OCI-LY1 (cell line): ENCODE data around the gene RYR3.

ENCODE experiments used
- H2AFZ ChIP-seq: fragments of 200-600 bp; sonication (generic), shearing (Covaris generic); 2 replicates; pipeline ENCODE4 v1.6.0; 2014; ENCODE audit warnings: antibody characterized with exemption, mild to moderate bottlenecking, low read length
- H3F3A ChIP-seq: fragments of 200-600 bp; sonication (generic), shearing (Covaris generic); 2 replicates; pipeline ENCODE4 v1.6.0; 2014; ENCODE audit warnings: mild to moderate bottlenecking, antibody characterized with exemption, low read length, moderate library complexity; ENCODE audit not compliant: insufficient read depth
- H3K27ac ChIP-seq: fragments of 200-600 bp; sonication (generic); 2 replicates; pipeline ENCODE4 v1.5.1; 2014; ENCODE audit warnings: low read length, mixed run types, mild to moderate bottlenecking, low read depth; ENCODE audit not compliant: poor library complexity, severe bottlenecking
- H3K27me3 ChIP-seq: fragments of 200-600 bp; sonication (generic); 2 replicates; pipeline ENCODE4 v1.6.0; 2014; ENCODE audit warnings: antibody characterized with exemption, mild to moderate bottlenecking, low read length, moderate library complexity; ENCODE audit not compliant: insufficient read depth
- H3K36me3 ChIP-seq: fragments of 200-600 bp; sonication (generic); 2 replicates; pipeline ENCODE4 v1.6.1; 2014; ENCODE audit warnings: mild to moderate bottlenecking, antibody characterized with exemption, low read length, moderate library complexity, mixed read lengths; ENCODE audit not compliant: insufficient read depth
- H3K4me1 ChIP-seq: fragments of 200-600 bp; sonication (generic); 2 replicates; pipeline ENCODE4 v1.5.1; 2014; ENCODE audit warnings: mild to moderate bottlenecking, low read length, moderate library complexity; ENCODE audit not compliant: insufficient read depth, severe bottlenecking
- H3K4me2 ChIP-seq: fragments of 200-600 bp; sonication (generic), shearing (Covaris generic); 2 replicates; pipeline ENCODE4 v1.6.1; 2014; ENCODE audit warnings: low read length
- H3K4me3 ChIP-seq: fragments of 200-600 bp; sonication (generic); 2 replicates; pipeline ENCODE4 v1.5.1; 2014; ENCODE audit warnings: low read length, low read depth, mild to moderate bottlenecking, mixed read lengths; ENCODE audit not compliant: poor library complexity, severe bottlenecking
- H3K79me2 ChIP-seq: fragments of 200-600 bp; shearing (Covaris generic); 2 replicates; pipeline ENCODE4 v1.6.1; 2016; ENCODE audit warnings: mixed run types, low read length, mixed read lengths; ENCODE audit not compliant: insufficient read depth
- H3K9ac ChIP-seq: fragments of 200-600 bp; sonication (generic), shearing (Covaris generic); 2 replicates; pipeline ENCODE4 v1.6.1; 2014; ENCODE audit warnings: mild to moderate bottlenecking, low read length, mixed read lengths
- H3K9me2 ChIP-seq: fragments of 200-600 bp; sonication (generic), shearing (Covaris generic); 2 replicates; pipeline ENCODE4 v1.6.1; 2014; ENCODE audit warnings: low read depth, mild to moderate bottlenecking, low read length, mixed read lengths
- H3K9me3 ChIP-seq: fragments of 200-600 bp; shearing (Covaris generic); 2 replicates; pipeline ENCODE4 v1.6.1; 2014; ENCODE audit warnings: low read length, mixed read lengths
- H4K20me1 ChIP-seq: fragments of 200-600 bp; sonication (generic), shearing (Covaris generic); 2 replicates; pipeline ENCODE4 v1.6.0; 2016; ENCODE audit warnings: mild to moderate bottlenecking, low read length; ENCODE audit not compliant: insufficient read depth
- CTCF ChIP-seq: fragments of 200-600 bp; sonication (generic), shearing (Covaris generic); IDR thresholded peaks from 2 replicates; pipeline ENCODE4 v1.5.1; 2017; ENCODE audit warnings: mild to moderate bottlenecking, antibody characterized with exemption, low read length, moderate library complexity, mixed read lengths
- EZH2 ChIP-seq: fragments of 200-600 bp; sonication (generic), shearing (Covaris generic); IDR thresholded peaks from 2 replicates; pipeline ENCODE4 v1.8.0; 2017; ENCODE audit warnings: borderline replicate concordance, mixed run types, mild to moderate bottlenecking, antibody characterized with exemption, low read length, moderate library complexity, mixed read lengths

RYR3 gene

GRCh38 chr15:33636234-33636633, 325.5 kb downstream of the RYR3 start:
- Histone ChIP-seq H3K79me2 (no peaks in the 10 kb centered on the region), H3K27me3 (no peaks in the 10 kb centered on the region), H3K4me3 (no peak overlapping the region), H3K4me1 (no peaks in the 10 kb centered on the region), H3F3A (no peaks in the 10 kb centered on the region), H3K4me2 (no peak overlapping the region), H3K9ac (no peak overlapping the region), H3K27ac (no peak overlapping the region), H3K9me3 (no peaks in the 10 kb centered on the region), H2AFZ (no peak overlapping the region), H3K36me3 (no peaks in the 10 kb centered on the region), H3K9me2 (no peaks in the 10 kb centered on the region), H4K20me1 (no peaks in the 10 kb centered on the region)
- TF ChIP-seq EZH2 (no peak), CTCF (no peak)

- Histone ChIP-seq H3K27me3 (no peaks in the 10 kb centered on the region), H4K20me1 (no peaks in the 10 kb centered on the region), H3K4me3 (no peak overlapping the region), H3K36me3 (no peaks in the 10 kb centered on the region), H3K9me2 (no peaks in the 10 kb centered on the region), H3K79me2 (no peaks in the 10 kb centered on the region), H2AFZ (no peak overlapping the region), H3K27ac (no peak overlapping the region), H3K4me2 (no peak overlapping the region), H3K4me1 (no peaks in the 10 kb centered on the region), H3K9me3 (no peaks in the 10 kb centered on the region), H3K9ac (no peak overlapping the region), H3F3A (no peaks in the 10 kb centered on the region)
- no peak for TF ChIP-seq EZH2
- no peak for TF ChIP-seq CTCF
Measured at GRCh38 chr15:33636958-33637357, 326.2 kb downstream of the RYR3 start.

GRCh38 chr15:33638453-33638852, 327.7 kb downstream of the RYR3 start:
- no peaks in the 10 kb centered on the region for H3K79me2 ChIP-seq
- H4K20me1 ChIP-seq, result no peaks in the 10 kb centered on the region
- H3F3A ChIP-seq, result no peaks in the 10 kb centered on the region
- no peak overlapping the region for H3K9ac ChIP-seq
- no peaks in the 10 kb centered on the region for H3K36me3 ChIP-seq
- no peak for TF ChIP-seq EZH2
- no peak for TF ChIP-seq CTCF
- H3K27ac ChIP-seq, result no peak overlapping the region
- H3K9me2 ChIP-seq, result no peaks in the 10 kb centered on the region
- no peaks in the 10 kb centered on the region for H3K9me3 ChIP-seq
- no peak overlapping the region for H3K4me3 ChIP-seq
- no peak overlapping the region for H2AFZ ChIP-seq
- no peaks in the 10 kb centered on the region for H3K4me1 ChIP-seq
- no peaks in the 10 kb centered on the region for H3K27me3 ChIP-seq
- H3K4me2 ChIP-seq, result no peak overlapping the region
